IPS-18a (cell line): ENCODE results near the gene TNFRSF14.

ENCODE experiments used
- H3K27ac ChIP-seq: one replicate; pipeline ENCODE4 v1.5.1; 2013; ENCODE audit warnings: low read length
- H3K27me3 ChIP-seq: one replicate; pipeline ENCODE4 v1.6.1; 2013; ENCODE audit warnings: mild to moderate bottlenecking, low read length; ENCODE audit not compliant: control insufficient read depth, insufficient read depth
- H3K36me3 ChIP-seq: one replicate; pipeline ENCODE4 v1.6.1; 2013; ENCODE audit warnings: low read depth, low read length; ENCODE audit not compliant: control insufficient read depth
- H3K4me1 ChIP-seq: one replicate; pipeline ENCODE4 v1.6.1; 2013; ENCODE audit warnings: low read depth, low read length; ENCODE audit not compliant: control insufficient read depth
- H3K4me3 ChIP-seq: one replicate; pipeline ENCODE4 v1.5.1; 2013; ENCODE audit warnings: low read length
- H3K9ac ChIP-seq: one replicate; pipeline ENCODE4 v1.6.1; 2013; ENCODE audit warnings: mild to moderate bottlenecking, low read length, moderate library complexity
- H3K9me3 ChIP-seq: one replicate; pipeline ENCODE4 v1.6.1; 2013; ENCODE audit warnings: low read depth, low read length; ENCODE audit not compliant: control insufficient read depth

TNFRSF14 gene

GRCh38 chr1:2558861-2559260 lies 2.7 kb downstream of the TNFRSF14 start:
- Histone ChIP-seq H3K4me1 (peaks cover 4% of the 10 kb centered on the region), H3K27ac (no peak overlapping the region), H3K27me3 (no peaks in the 10 kb centered on the region), H3K9me3 (no peaks in the 10 kb centered on the region), H3K4me3 (no peak overlapping the region), H3K9ac (no peak overlapping the region), H3K36me3 (no peaks in the 10 kb centered on the region)

GRCh38 chr1:2559509-2560298 lies 3.5 kb downstream of the TNFRSF14 start:
- H3K27me3 ChIP-seq, result no peaks in the 10 kb centered on the region
- H3K36me3 ChIP-seq, result no peaks in the 10 kb centered on the region
- peaks cover 4% of the 10 kb centered on the region for H3K4me1 ChIP-seq
- no peak overlapping the region for H3K27ac ChIP-seq
- no peak overlapping the region for H3K4me3 ChIP-seq
- no peaks in the 10 kb centered on the region for H3K9me3 ChIP-seq
- no peak overlapping the region for H3K9ac ChIP-seq

- no peak overlapping the region for H3K27ac ChIP-seq
- no peak overlapping the region for H3K4me3 ChIP-seq
- no peak overlapping the region for H3K9ac ChIP-seq
- no peaks in the 10 kb centered on the region for H3K9me3 ChIP-seq
- peaks cover 4% of the 10 kb centered on the region for H3K4me1 ChIP-seq
- H3K27me3 ChIP-seq, result no peaks in the 10 kb centered on the region
- H3K36me3 ChIP-seq, result no peaks in the 10 kb centered on the region
Measured at GRCh38 chr1:2560299-2561073, 4.3 kb downstream of the TNFRSF14 start.

- no peak overlapping the region for H3K27ac ChIP-seq
- H3K4me3 ChIP-seq, result no peak overlapping the region
- no peaks in the 10 kb centered on the region for H3K27me3 ChIP-seq
- no peak overlapping the region for H3K9ac ChIP-seq
- H3K4me1 ChIP-seq, result no peaks in the 10 kb centered on the region
- H3K36me3 ChIP-seq, result no peaks in the 10 kb centered on the region
- H3K9me3 ChIP-seq, result no peaks in the 10 kb centered on the region
Measured at GRCh38 chr1:2561446-2561845, 5.3 kb downstream of the TNFRSF14 start.

GRCh38 chr1:2561898-2562895 lies 6.0 kb downstream of the TNFRSF14 start:
- Histone ChIP-seq H3K9ac (no peak overlapping the region), H3K36me3 (no peaks in the 10 kb centered on the region), H3K27ac (no peak overlapping the region), H3K27me3 (no peaks in the 10 kb centered on the region), H3K4me3 (no peak overlapping the region), H3K9me3 (no peaks in the 10 kb centered on the region), H3K4me1 (no peaks in the 10 kb centered on the region)

GRCh38 chr1:2563205-2563604 lies 7.0 kb downstream of the TNFRSF14 start:
- no peaks in the 10 kb centered on the region for H3K27me3 ChIP-seq

GRCh38 chr1:2564006-2564814 lies 8.0 kb downstream of the TNFRSF14 start:
- Histone ChIP-seq H3K36me3 (no peaks in the 10 kb centered on the region), H3K4me3 (no peak overlapping the region), H3K4me1 (no peaks in the 10 kb centered on the region), H3K9me3 (no peaks in the 10 kb centered on the region), H3K27ac (no peak overlapping the region), H3K9ac (no peak overlapping the region), H3K27me3 (no peaks in the 10 kb centered on the region)

More at GRCh38 chr1:2563205-2563604, 7.0 kb downstream of the TNFRSF14 start:
- H3K36me3 ChIP-seq, result no peaks in the 10 kb centered on the region
- H3K27ac ChIP-seq, result no peak overlapping the region
- H3K9me3 ChIP-seq, result no peaks in the 10 kb centered on the region
- no peak overlapping the region for H3K9ac ChIP-seq
- H3K4me1 ChIP-seq, result no peaks in the 10 kb centered on the region
- no peak overlapping the region for H3K4me3 ChIP-seq

GRCh38 chr1:2564815-2565374 lies 8.7 kb downstream of the TNFRSF14 start:
- Histone ChIP-seq H3K27ac (no peak overlapping the region), H3K9ac (no peak overlapping the region), H3K4me3 (no peak overlapping the region), H3K36me3 (no peaks in the 10 kb centered on the region), H3K9me3 (no peaks in the 10 kb centered on the region), H3K4me1 (no peaks in the 10 kb centered on the region), H3K27me3 (no peaks in the 10 kb centered on the region)

GRCh38 chr1:2566101-2567045 lies 10.2 kb downstream of the TNFRSF14 start:
- H3K4me1 ChIP-seq, result no peaks in the 10 kb centered on the region
- H3K4me3 ChIP-seq, result no peak overlapping the region
- H3K36me3 ChIP-seq, result no peaks in the 10 kb centered on the region
- no peak overlapping the region for H3K9ac ChIP-seq
- no peaks in the 10 kb centered on the region for H3K27me3 ChIP-seq
- H3K27ac ChIP-seq, result no peak overlapping the region
- H3K9me3 ChIP-seq, result no peaks in the 10 kb centered on the region
